Mucosa of gallbladder (tissue), 1 donor: ENCODE data around the gene TEX44. TPM values are rescaled to one million over a fixed set of nuclear protein-coding genes. Genes with fewer than 3 reads are reported as not detected.
A peak's percentile ranks its signal among the peaks of the same experiment; 100 is the strongest.

Experiments used
- DNase-seq: peaks from one replicate; pipeline ENCODE4 v3.0.0-alpha.2; 2020; ENCODE audit warnings: low spot score
- total RNA-seq: library from RNA; stranded (reverse); gene quantifications from one replicate; pipeline ENCODE4 v1.2.1, GENCODE V29; 2021
- donor health status: DM: no; HTN: no; CAD: no.

TEX44 gene
- total RNA-seq, 1 donor from 2014 or later: not detected

- DNase-seq: peak; percentile 98
These were observed 12.3 kb downstream of the TEX44 start for GRCh38 chr2:231604685-231605606.

GRCh38 chr2:231605607-231606091, 13.0 kb downstream of the TEX44 start:
- no peak for DNase-seq

GRCh38 chr2:231606941-231607340, 14.3 kb downstream of the TEX44 start:
- no peak for DNase-seq

GRCh38 chr2:231611273-231612108, 18.8 kb downstream of the TEX44 start:
- DNase-seq: no peak

- DNase-seq: peak; percentile 14
These were observed 19.4 kb downstream of the TEX44 start for GRCh38 chr2:231612109-231612455.

- DNase-seq: peak; percentile 91
These were observed 20.0 kb downstream of the TEX44 start for GRCh38 chr2:231612456-231613330.

- DNase-seq: no peak
These were observed 20.6 kb downstream of the TEX44 start for GRCh38 chr2:231613331-231613662.

- DNase-seq: peak; percentile 68
These were observed 21.2 kb downstream of the TEX44 start for GRCh38 chr2:231613663-231614558.

- DNase-seq: peak; percentile 25
These were observed 21.9 kb downstream of the TEX44 start for GRCh38 chr2:231614559-231615057.

- no peak for DNase-seq
These were observed 22.5 kb downstream of the TEX44 start for GRCh38 chr2:231615058-231615671.

- no peak for DNase-seq
These were observed 23.6 kb downstream of the TEX44 start for GRCh38 chr2:231616296-231616695.

GRCh38 chr2:231617059-231617926, 24.6 kb downstream of the TEX44 start:
- DNase-seq: no peak

- no peak for DNase-seq
These were observed 28.6 kb downstream of the TEX44 start for GRCh38 chr2:231621051-231621879.

GRCh38 chr2:231622963-231623362, 30.3 kb downstream of the TEX44 start:
- no peak for DNase-seq

- DNase-seq: no peak
These were observed 33.8 kb downstream of the TEX44 start for GRCh38 chr2:231626449-231626848.

- no peak for DNase-seq
These were observed 34.9 kb downstream of the TEX44 start for GRCh38 chr2:231627384-231628120.

GRCh38 chr2:231632559-231633142, 40.0 kb downstream of the TEX44 start:
- no peak for DNase-seq
